DMS153 treated with DMSO at 0.1 percent for 48 hours (cell line): ENCODE results near the gene SFPQ.
"Not testable (repeated sequence)": the region's sequence is repeated elsewhere in the genome, so short reads cannot be mapped to it uniquely, and the experiment has no call there.

Experiments
- DNase-seq: peaks from one replicate; lab custom pipeline; 2025; ENCODE audit not compliant: unreplicated experiment; lab: John Stamatoyannopoulos, UW

SFPQ gene

GRCh38 chr1:35187816-35188342, 5.1 kb downstream of the SFPQ start:
- no peak for DNase-seq

- DNase-seq, result no peak
Measured at GRCh38 chr1:35186239-35186638, 6.7 kb downstream of the SFPQ start.

GRCh38 chr1:35185200-35185599, 7.7 kb downstream of the SFPQ start:
- no peak for DNase-seq

- no peak for DNase-seq
Measured at GRCh38 chr1:35184495-35185199, 8.3 kb downstream of the SFPQ start.

GRCh38 chr1:35181790-35182455, 11.0 kb downstream of the SFPQ start:
- no peak for DNase-seq

- no peak for DNase-seq
Measured at GRCh38 chr1:35180776-35181374, 12.1 kb downstream of the SFPQ start.

- no peak for DNase-seq
Measured at GRCh38 chr1:35179908-35180307, 13.0 kb downstream of the SFPQ start.

GRCh38 chr1:35178874-35179380, 14.0 kb downstream of the SFPQ start:
- no peak for DNase-seq

- DNase-seq, result no peak
Measured at GRCh38 chr1:35178295-35178695, 14.7 kb downstream of the SFPQ start.

GRCh38 chr1:35177237-35177786, 15.6 kb downstream of the SFPQ start:
- no peak for DNase-seq

GRCh38 chr1:35175602-35176001, 17.3 kb downstream of the SFPQ start:
- no peak for DNase-seq

GRCh38 chr1:35175098-35175576, 17.8 kb downstream of the SFPQ start:
- no peak for DNase-seq

- no peak for DNase-seq
Measured at GRCh38 chr1:35173909-35174540, 18.9 kb downstream of the SFPQ start.

- no peak for DNase-seq
Measured at GRCh38 chr1:35173491-35173890, 19.5 kb downstream of the SFPQ start.

GRCh38 chr1:35172022-35172421, 20.9 kb downstream of the SFPQ start:
- no peak for DNase-seq

GRCh38 chr1:35171579-35171978, 21.4 kb downstream of the SFPQ start:
- DNase-seq, result no peak

GRCh38 chr1:35164893-35165292, 28.1 kb downstream of the SFPQ start:
- no peak for DNase-seq

- no peak for DNase-seq
Measured at GRCh38 chr1:35151220-35151619, 41.7 kb downstream of the SFPQ start.

- DNase-seq, result not testable (repeated sequence)
Measured at GRCh38 chr1:35145892-35146549, 46.9 kb downstream of the SFPQ start.

GRCh38 chr1:35143737-35144508, 49.0 kb downstream of the SFPQ start:
- no peak for DNase-seq
